SK-N-SH (cell line): ENCODE data around the gene NEDD8.

Experiments used
- CTCF ChIP-seq: fragments of 200-600 bp; sonication (generic); IDR thresholded peaks from 2 replicates; pipeline ENCODE4 v1.6.1; 2017; ENCODE audit warnings: antibody characterized with exemption, mild to moderate bottlenecking, moderate library complexity
- EP300 ChIP-seq, 2 experiments: IDR thresholded peaks; 2 replicates each; pipeline versions ENCODE4 v1.4.0 to v1.6.1; 2012; ENCODE audit warnings: borderline replicate concordance in 1 of 2, low read depth in 1 of 2, low read length in 1 of 2
- MAX ChIP-seq: IDR thresholded peaks from 2 replicates; pipeline ENCODE4 v1.4.0; 2012; ENCODE audit warnings: low read depth
- MXI1 ChIP-seq: IDR thresholded peaks from 2 replicates; pipeline ENCODE4 v1.6.1; 2012; ENCODE audit warnings: mild to moderate bottlenecking, low read depth, low read length, improper control_type of control experiment
- TF ChIP-seq, protein P1 (sequence below): IDR thresholded peaks from 2 replicates; pipeline ENCODE4; 2012

GRCh38 chr14:24252289-24253124 is 20.3 kb upstream of the NEDD8 start:
- TF ChIP-seq, protein P1, sequence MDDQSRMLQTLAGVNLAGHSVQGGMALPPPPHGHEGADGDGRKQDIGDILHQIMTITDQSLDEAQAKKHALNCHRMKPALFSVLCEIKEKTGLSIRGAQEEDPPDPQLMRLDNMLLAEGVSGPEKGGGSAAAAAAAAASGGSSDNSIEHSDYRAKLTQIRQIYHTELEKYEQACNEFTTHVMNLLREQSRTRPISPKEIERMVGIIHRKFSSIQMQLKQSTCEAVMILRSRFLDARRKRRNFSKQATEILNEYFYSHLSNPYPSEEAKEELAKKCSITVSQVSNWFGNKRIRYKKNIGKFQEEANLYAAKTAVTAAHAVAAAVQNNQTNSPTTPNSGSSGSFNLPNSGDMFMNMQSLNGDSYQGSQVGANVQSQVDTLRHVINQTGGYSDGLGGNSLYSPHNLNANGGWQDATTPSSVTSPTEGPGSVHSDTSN = no peak
- TF ChIP-seq CTCF (no peak), MXI1 (no peak), MAX (no peak), EP300 (IDR thresholded peaks at IDR 0.05; ENCODE audit: borderline replicate concordance in 1 of 2, low read depth in 1 of 2, low read length in 1 of 2) (no peak)
